Epithelial cell of esophagus (primary cell): ENCODE results near the gene SLC20A1.
"Not testable (repeated sequence)": the region's sequence is repeated elsewhere in the genome, so short reads cannot be mapped to it uniquely, and the experiment has no call there.

Experiments
- DNase-seq: peaks from one replicate; pipeline ENCODE4 v3.0.0; 2010; ENCODE audit warnings: low read depth
- H3K4me3 ChIP-seq: 2 replicates; pipeline ENCODE4 v1.5.1; 2011; ENCODE audit warnings: mild to moderate bottlenecking, low read length, control low read depth
- CTCF ChIP-seq: IDR thresholded peaks from 2 replicates; pipeline ENCODE4 v1.5.1; 2011; ENCODE audit warnings: low read depth, mild to moderate bottlenecking, low read length, control low read depth, inconsistent platforms; ENCODE audit not compliant: insufficient read depth; ENCODE audit errors: missing control alignments

Gene SLC20A1

GRCh38 chr2:112699984-112700667 is 54.4 kb downstream of the SLC20A1 start:
- no peak for DNase-seq
- no peak for TF ChIP-seq CTCF
- H3K4me3 ChIP-seq, result no peak overlapping the region

GRCh38 chr2:112701052-112701451 is 55.3 kb downstream of the SLC20A1 start:
- no peak overlapping the region for H3K4me3 ChIP-seq
- no peak for TF ChIP-seq CTCF
- DNase-seq, result no peak

- H3K4me3 ChIP-seq, result no peak overlapping the region
- no peak for TF ChIP-seq CTCF
- DNase-seq, result no peak
These were observed 57.9 kb downstream of the SLC20A1 start for GRCh38 chr2:112703684-112704083.

- no peak overlapping the region for H3K4me3 ChIP-seq
- TF ChIP-seq CTCF, result no peak
- no peak for DNase-seq
These were observed 59.8 kb downstream of the SLC20A1 start for GRCh38 chr2:112705575-112705974.

- no peak for TF ChIP-seq CTCF
- DNase-seq, result peak; percentile 60
- H3K4me3 ChIP-seq, result no peak overlapping the region
These were observed 60.5 kb downstream of the SLC20A1 start for GRCh38 chr2:112706170-112706664.

- not testable (repeated sequence) for DNase-seq, H3K4me3 ChIP-seq
These were observed 61.2 kb downstream of the SLC20A1 start for GRCh38 chr2:112706947-112707346.

- TF ChIP-seq CTCF, result no peak
- DNase-seq, result no peak
- H3K4me3 ChIP-seq, result no peak overlapping the region
These were observed 63.2 kb downstream of the SLC20A1 start for GRCh38 chr2:112708968-112709367.
